H1 (cell line): ENCODE results near the gene ALX1. TPM values are rescaled to one million over a fixed set of nuclear protein-coding genes. Genes with fewer than 3 reads are reported as not detected.

Experiments used
- CTCF ChIA-PET: fragments of 300-600 bp; sonication (Branson Sonifier 250); formaldehyde crosslinking; loops from one replicate; lab custom pipeline; 2021; ENCODE audit not compliant: partially characterized antibody; lab: Charles Lee
- POLR2A ChIA-PET: fragments of 300-600 bp; sonication (Branson Sonifier 250); formaldehyde crosslinking; loops from one replicate; lab custom pipeline; 2021; ENCODE audit warnings: inconsistent platforms; ENCODE audit not compliant: partially characterized antibody; lab: Charles Lee
- DNase-seq, 2 experiments: peaks; one replicate each; pipeline versions ENCODE4 v3.0.0 to v3.0.0-alpha.2; 2010 to 2022; ENCODE audit warnings: low spot score in 2 of 2, low read depth in 1 of 2, mixed read lengths in 1 of 2
- FAIRE-seq: peaks from 2 replicates; lab custom pipeline; 2011; peaks lifted over from hg19 to GRCh38; lab: Jason Lieb, UNC
- H2AFZ ChIP-seq: 2 replicates; pipeline ENCODE4 v1.8.1; 2012; ENCODE audit warnings: low read length, inconsistent platforms
- H2AK5ac ChIP-seq: 2 replicates; pipeline ENCODE4 v1.6.1; 2013; ENCODE audit warnings: low read depth, low read length
- H2BK120ac ChIP-seq: replicated peaks from 2 replicates; pipeline ENCODE3; 2013; ENCODE audit warnings: low read depth, low read length, inconsistent platforms
- H2BK12ac ChIP-seq: 2 replicates; pipeline ENCODE4 v1.6.1; 2013; ENCODE audit warnings: low read depth, low read length
- H2BK15ac ChIP-seq: 2 replicates; pipeline ENCODE4 v1.6.1; 2013; ENCODE audit warnings: low read length
- H2BK20ac ChIP-seq: 2 replicates; pipeline ENCODE4 v1.6.1; 2013; ENCODE audit warnings: low read length
- H2BK5ac ChIP-seq: 2 replicates; pipeline ENCODE4 v1.6.1; 2013; ENCODE audit warnings: low read depth, low read length
- H3K14ac ChIP-seq: 2 replicates; pipeline ENCODE4 v1.6.1; 2013; ENCODE audit warnings: inconsistent platforms; ENCODE audit not compliant: insufficient read length
- H3K18ac ChIP-seq: 2 replicates; pipeline ENCODE4 v1.6.1; 2013; ENCODE audit warnings: low read length; ENCODE audit errors: extremely low read depth
- H3K23ac ChIP-seq: 2 replicates; pipeline ENCODE4 v1.6.1; 2013; ENCODE audit warnings: inconsistent platforms; ENCODE audit not compliant: insufficient read length
- H3K23me2 ChIP-seq: 2 replicates; pipeline ENCODE4 v1.6.1; 2013; ENCODE audit warnings: low read depth, low read length
- H3K27ac ChIP-seq: 2 replicates; pipeline ENCODE4 v1.6.1; 2011; ENCODE audit warnings: low read depth, low read length, inconsistent platforms
- H3K27me3 ChIP-seq, 4 experiments: replicated peaks in 1 of 4; 1 replicate in 1 of 4; 2 replicates in 3 of 4; pipeline versions ENCODE4 v1.6.1 to v1.8.1; 2011 to 2013; ENCODE audit warnings: low read length in 3 of 4, mild to moderate bottlenecking in 3 of 4, inconsistent platforms in 2 of 4, mixed read lengths in 2 of 4, moderate library complexity in 1 of 4; ENCODE audit not compliant: control insufficient read depth in 3 of 4, insufficient read depth in 3 of 4; ENCODE audit errors: extremely low read depth in 1 of 4
- H3K36me3 ChIP-seq, 4 experiments: 2 replicates each; pipeline versions ENCODE4 v1.6.1 to v1.8.1; 2011 to 2013; ENCODE audit warnings: mild to moderate bottlenecking in 4 of 4, low read length in 3 of 4, moderate library complexity in 2 of 4, control low read depth in 1 of 4, inconsistent platforms in 1 of 4; ENCODE audit not compliant: insufficient read depth in 4 of 4, control insufficient read depth in 2 of 4
- H3K4ac ChIP-seq: replicated peaks from 2 replicates; pipeline ENCODE3; 2013; ENCODE audit warnings: low read length, low read depth, mixed read lengths, inconsistent platforms; ENCODE audit not compliant: insufficient read length
- H3K4me1 ChIP-seq, 4 experiments: replicated peaks in 1 of 4; 1 replicate in 1 of 4; 2 replicates in 3 of 4; pipeline versions ENCODE4 v1.6.1 to v1.8.1; 2011 to 2013; ENCODE audit warnings: low read length in 3 of 4, inconsistent platforms in 2 of 4, mixed read lengths in 1 of 4; ENCODE audit not compliant: insufficient read depth in 4 of 4, control insufficient read depth in 3 of 4
- H3K4me2 ChIP-seq, 2 experiments: 2 replicates each; pipeline versions ENCODE4 v1.6.1 to v1.8.1; 2011 to 2013; ENCODE audit warnings: low read depth in 2 of 2, low read length in 2 of 2, control low read depth in 1 of 2, inconsistent platforms in 1 of 2, mild to moderate bottlenecking in 1 of 2; ENCODE audit not compliant: insufficient read depth in 1 of 2
- H3K4me3 ChIP-seq, 4 experiments: fragments of 200-600, 300-600 bp in 1 of 4; sonication (generic), shearing (Covaris generic), sonication (Bioruptor Twin) in 1 of 4; 2 replicates each; pipeline versions ENCODE4 v1.5.1 to v1.8.1; 2011 to 2016; ENCODE audit warnings: low read length in 4 of 4, low read depth in 3 of 4, control low read depth in 2 of 4, inconsistent platforms in 2 of 4, mild to moderate bottlenecking in 2 of 4, mixed read lengths in 1 of 4, moderate library complexity in 1 of 4; ENCODE audit not compliant: insufficient read depth in 2 of 4; ENCODE audit errors: extremely low read depth in 1 of 4
- H3K56ac ChIP-seq: replicated peaks from 2 replicates; pipeline ENCODE3; 2013; ENCODE audit warnings: low read depth, mild to moderate bottlenecking, mixed read lengths, low read length, inconsistent platforms; ENCODE audit not compliant: insufficient read length
- H3K79me1 ChIP-seq: 2 replicates; pipeline ENCODE4 v1.6.1; 2013; ENCODE audit warnings: low read depth, low read length, control low read depth
- H3K79me2 ChIP-seq, 2 experiments: 2 replicates each; pipeline versions ENCODE4 v1.6.1 to v1.8.1; 2012 to 2013; ENCODE audit warnings: low read length in 2 of 2, mild to moderate bottlenecking in 2 of 2, inconsistent platforms in 1 of 2; ENCODE audit not compliant: insufficient read depth in 2 of 2, control insufficient read depth in 1 of 2
- H3K9ac ChIP-seq, 4 experiments: replicated peaks in 1 of 4; 1 replicate in 1 of 4; 2 replicates in 3 of 4; pipeline versions ENCODE4 v1.6.1 to v1.8.1; 2011 to 2013; ENCODE audit warnings: low read depth in 3 of 4, low read length in 3 of 4, control low read depth in 2 of 4, mild to moderate bottlenecking in 2 of 4, moderate library complexity in 2 of 4, inconsistent platforms in 1 of 4; ENCODE audit errors: extremely low read depth in 1 of 4
- H3K9me3 ChIP-seq, 2 experiments: 2 replicates each; pipeline versions ENCODE4 v1.6.1 to v1.8.1; 2012 to 2013; ENCODE audit warnings: mild to moderate bottlenecking in 2 of 2, moderate library complexity in 2 of 2, control low read depth in 1 of 2, inconsistent platforms in 1 of 2, low read depth in 1 of 2, low read length in 1 of 2, mixed read lengths in 1 of 2; ENCODE audit not compliant: insufficient read depth in 2 of 2
- H4K20me1 ChIP-seq, 2 experiments: replicated peaks in 1 of 2; 2 replicates each; pipeline versions ENCODE3 to v1.8.1; 2011 to 2013; ENCODE audit warnings: inconsistent platforms in 2 of 2, low read length in 2 of 2, mild to moderate bottlenecking in 1 of 2; ENCODE audit not compliant: insufficient read depth in 2 of 2, control insufficient read depth in 1 of 2
- H4K5ac ChIP-seq: 2 replicates; pipeline ENCODE4 v1.6.1; 2013; ENCODE audit warnings: low read length, low read depth, mixed read lengths, inconsistent platforms; ENCODE audit not compliant: insufficient read length
- H4K8ac ChIP-seq: 2 replicates; pipeline ENCODE4 v1.8.0; 2013; ENCODE audit warnings: mild to moderate bottlenecking, moderate library complexity, low read length, inconsistent platforms; ENCODE audit not compliant: insufficient read depth; ENCODE audit errors: extremely low read depth
- H4K91ac ChIP-seq: replicated peaks from 2 replicates; pipeline ENCODE3; 2013; ENCODE audit warnings: low read length, mixed read lengths, inconsistent platforms; ENCODE audit not compliant: insufficient read length
- BACH1 ChIP-seq: IDR thresholded peaks from 2 replicates; pipeline ENCODE4 v1.6.1; 2012; ENCODE audit warnings: low read length, improper control_type of control experiment
- CTBP2 ChIP-seq: IDR thresholded peaks from 2 replicates; pipeline ENCODE4 v1.7.0; 2011; ENCODE audit warnings: borderline replicate concordance, mild to moderate bottlenecking, moderate library complexity, mixed read lengths, low read length; ENCODE audit not compliant: insufficient read depth, insufficient read length
- CTCF ChIP-seq, 3 experiments: IDR thresholded peaks; 1 replicate in 2 of 3; 2 replicates in 1 of 3; pipeline versions ENCODE4 v1.5.1 to v1.6.1; 2011; ENCODE audit warnings: low read length in 3 of 3, mild to moderate bottlenecking in 3 of 3, inconsistent platforms in 2 of 3, low read depth in 1 of 3, moderate library complexity in 1 of 3; ENCODE audit not compliant: insufficient read depth in 1 of 3; ENCODE audit errors: control extremely low read depth in 1 of 3
- GTF2F1 ChIP-seq: IDR thresholded peaks from 2 replicates; pipeline ENCODE4 v1.6.1; 2012; ENCODE audit warnings: low read depth, low read length, improper control_type of control experiment, borderline replicate concordance
- JUND ChIP-seq: IDR thresholded peaks from 2 replicates; pipeline ENCODE4 v1.6.1; 2011; ENCODE audit warnings: mild to moderate bottlenecking, improper control_type of control experiment, low read length
- MAFK ChIP-seq: IDR thresholded peaks from 2 replicates; pipeline ENCODE4 v1.6.1; 2012; ENCODE audit warnings: low read depth, mild to moderate bottlenecking, improper control_type of control experiment, low read length
- NANOG ChIP-seq: IDR thresholded peaks from 2 replicates; pipeline ENCODE4 v1.6.1; 2011; ENCODE audit warnings: low read length, low read depth, mild to moderate bottlenecking, inconsistent platforms; ENCODE audit not compliant: insufficient read depth, poor library complexity, severe bottlenecking
- POLR2AphosphoS5 ChIP-seq: IDR thresholded peaks from 2 replicates; pipeline ENCODE4 v1.6.1; 2011; ENCODE audit warnings: low read depth, low read length
- RBBP5 ChIP-seq: IDR thresholded peaks from 2 replicates; pipeline ENCODE4 v1.7.1; 2012; ENCODE audit warnings: low read depth, mild to moderate bottlenecking, inconsistent platforms, low read length, moderate library complexity, borderline replicate concordance
- WGBS, 2 experiments: shearing (Covaris generic) in 1 of 2; methylation state at CpG; one replicate each; pipeline versions ENCODE4 v1.1.6 to v1.1.7; 2013 to 2015; ENCODE audit warnings: low lambda C conversion rate in 2 of 2, mixed read lengths in 2 of 2, inconsistent platforms in 1 of 2, low coverage in 1 of 2, missing lambda C conversion rate in 1 of 2; ENCODE audit not compliant: insufficient replicate concordance in 2 of 2, insufficient coverage in 1 of 2, insufficient read length in 1 of 2; ENCODE audit errors: extremely low coverage in 1 of 2, missing lambda C conversion rate in 1 of 2; 5-methylcytosine and 5-hydroxymethylcytosine counted together
- polyA plus RNA-seq, 7 experiments: library from polyadenylated mRNA; depleted of rRNA in 3 of 7; stranded (reverse) in 5 of 7; unstranded in 2 of 7; fragments of >200 nt in 5 of 7; fragments of 200-250 nt in 2 of 7; gene quantifications; 1 replicate in 5 of 7; 2 replicates in 1 of 7; 4 replicates in 1 of 7; pipeline versions ENCODE4 v1.2.1 to v1.2.3, GENCODE V29; 2011 to 2013; ENCODE audit warnings: missing spikeins in 2 of 7, mixed read lengths in 2 of 7
- total RNA-seq: library from RNA; stranded (reverse); fragmentation: NEBNext Ultra II Directional; extraction: Animal tissue kit (Norgen Biotek cat#: 25700); gene quantifications from 2 replicates; pipeline ENCODE4 v1.2.1, GENCODE V29; 2021
- TF ChIP-seq, protein P1 (sequence below): IDR thresholded peaks from 2 replicates; pipeline ENCODE4 v1.6.1; 2012; ENCODE audit warnings: low read length, inconsistent platforms

ALX1 gene
- total and polyA plus RNA-seq, 2 of the 8 experiments (the other 6 are each of a cell fraction or from before 2014, with no cell fraction given), result 0.41 to 0.73 TPM

DNA sequence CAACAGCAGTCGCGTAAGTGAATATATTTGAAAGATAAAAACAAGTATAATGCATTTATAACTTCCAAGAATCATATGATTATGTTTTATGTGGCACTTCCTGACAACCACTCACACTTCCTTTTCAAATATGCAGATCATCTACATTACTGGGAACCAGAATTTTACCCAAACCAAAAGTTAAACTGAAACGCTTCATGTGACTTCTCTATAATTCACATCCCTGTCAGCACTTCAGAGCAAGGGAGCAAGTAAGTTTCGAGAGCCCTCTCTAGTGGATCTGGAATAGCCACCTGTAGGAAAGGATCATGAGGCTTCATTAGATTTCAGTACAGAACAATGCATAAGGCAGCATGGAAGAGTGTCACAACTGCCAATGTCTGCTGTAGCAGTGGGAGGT, 13.7 kb upstream of the ALX1 start:
- FAIRE-seq, result no peak
- WGBS, 2 experiments, result 95% methylated on average over 4 of the region's 4 CpGs; no CpG with 5 or more reads in 1 of the 2 experiments
- H3K4me3 ChIP-seq, result no peak overlapping the region
- no peak for TF ChIP-seq JUND
- no peak for TF ChIP-seq POLR2AphosphoS5
- no peak for TF ChIP-seq GTF2F1
- TF ChIP-seq RBBP5, result no peak
- no peak for TF ChIP-seq NANOG
- no peak for TF ChIP-seq CTCF (IDR thresholded peaks at IDR 0.05; ENCODE audit: control extremely low read depth in 1 of 3, insufficient read depth in 1 of 3, low read depth in 1 of 3, low read length in 3 of 3)
- no peak for TF ChIP-seq MAFK
- TF ChIP-seq, protein P1, sequence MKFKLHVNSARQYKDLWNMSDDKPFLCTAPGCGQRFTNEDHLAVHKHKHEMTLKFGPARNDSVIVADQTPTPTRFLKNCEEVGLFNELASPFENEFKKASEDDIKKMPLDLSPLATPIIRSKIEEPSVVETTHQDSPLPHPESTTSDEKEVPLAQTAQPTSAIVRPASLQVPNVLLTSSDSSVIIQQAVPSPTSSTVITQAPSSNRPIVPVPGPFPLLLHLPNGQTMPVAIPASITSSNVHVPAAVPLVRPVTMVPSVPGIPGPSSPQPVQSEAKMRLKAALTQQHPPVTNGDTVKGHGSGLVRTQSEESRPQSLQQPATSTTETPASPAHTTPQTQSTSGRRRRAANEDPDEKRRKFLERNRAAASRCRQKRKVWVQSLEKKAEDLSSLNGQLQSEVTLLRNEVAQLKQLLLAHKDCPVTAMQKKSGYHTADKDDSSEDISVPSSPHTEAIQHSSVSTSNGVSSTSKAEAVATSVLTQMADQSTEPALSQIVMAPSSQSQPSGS, result no peak
- TF ChIP-seq CTBP2, result no peak
- TF ChIP-seq BACH1, result no peak

More for the DNA sequence above, 13.7 kb upstream of the ALX1 start:
- H2BK5ac ChIP-seq, result no peak overlapping the region
- H3K79me2 ChIP-seq, result no peaks in the 10 kb centered on the region
- no peak overlapping the region for H2BK15ac ChIP-seq
- no peak overlapping the region for H4K5ac ChIP-seq
- POLR2A ChIA-PET, result no interaction called here
- no peak overlapping the region for H2BK20ac ChIP-seq
- H2AK5ac ChIP-seq, result no peak overlapping the region
- no peak overlapping the region for H3K56ac ChIP-seq
- H3K14ac ChIP-seq, result no peak overlapping the region
- H4K8ac ChIP-seq, result no peak overlapping the region
- H4K20me1 ChIP-seq, result no peaks in the 10 kb centered on the region
- no peak overlapping the region for H3K9ac ChIP-seq
- no peaks in the 10 kb centered on the region for H3K79me1 ChIP-seq
- H2AFZ ChIP-seq, result no peak overlapping the region; the same call in 1 of the 2 replicates
- H3K36me3 ChIP-seq, result no peaks in the 10 kb centered on the region
- H2BK12ac ChIP-seq, result no peak overlapping the region
- no peaks in the 10 kb centered on the region for H3K23me2 ChIP-seq
- H3K23ac ChIP-seq, result no peak overlapping the region
- H3K4ac ChIP-seq, result no peak overlapping the region
- H3K27ac ChIP-seq, result no peak overlapping the region
- H3K4me2 ChIP-seq, result no peak overlapping the region
- H3K9me3 ChIP-seq, result no peaks in the 10 kb centered on the region
- no peak overlapping the region for H2BK120ac ChIP-seq
- CTCF ChIA-PET, result no interaction called here
- no peaks in the 10 kb centered on the region for H3K27me3 ChIP-seq
- H4K91ac ChIP-seq, result no peak overlapping the region
- H3K18ac ChIP-seq, result no peak overlapping the region
- DNase-seq, result no peak
- no peaks in the 10 kb centered on the region for H3K4me1 ChIP-seq
